HCT116 (cell line): Measurements from ENCODE around the gene LIMK2. TPM values are rescaled to one million over a fixed set of nuclear protein-coding genes. Genes with fewer than 3 reads are reported as not detected.

Source experiments
- ATAC-seq: fragments of 200-7000 bp; cut with Tn5 transposase; 2 replicates; pipeline ENCODE4 v1.9.1; 2020; ENCODE audit warnings: mild to moderate bottlenecking, moderate library complexity
- BruUV-seq: library from RNA; stranded (reverse); fragments of 400-500 nt; replicated peaks from 2 replicates; lab custom pipeline; 2021; lab: Mats Ljungman, UMichigan
- CTCF ChIA-PET: fragments of 300-600 bp; sonication (Branson Sonifier 250); formaldehyde crosslinking; loops from one replicate; lab custom pipeline; 2021; ENCODE audit warnings: antibody characterized with exemption; lab: Charles Lee
- POLR2A ChIA-PET: fragments of 300-600, 350-600 bp; sonication (Branson Sonifier 250); formaldehyde crosslinking; loops from one replicate; lab custom pipeline; 2021; ENCODE audit warnings: antibody characterized with exemption; lab: Charles Lee
- RAD21 ChIA-PET, 2 experiments: fragments of 300-600 bp; sonication (Branson Sonifier 250); formaldehyde crosslinking; loops; one replicate each; lab custom pipeline; 2023; ENCODE audit warnings: low total read pairs in 2 of 2; ENCODE audit not compliant: uncharacterized antibody in 2 of 2, unreplicated experiment in 2 of 2, low non-redundant PET in 1 of 2; lab: Charles Lee
- DNase-seq: peaks from one replicate; pipeline ENCODE4 v3.0.0-alpha.2; 2010; ENCODE audit warnings: low read depth, low spot score
- H2AFZ ChIP-seq: fragments of 200-600 bp; shearing (Covaris generic), sonication (generic); 2 replicates; pipeline ENCODE4 v1.6.1; 2017; ENCODE audit warnings: low read depth, mixed run types, mixed read lengths, antibody characterized with exemption, low read length; ENCODE audit not compliant: poor library complexity, severe bottlenecking
- H3K27ac ChIP-seq: 2 replicates; pipeline ENCODE4 v1.5.1; 2012; ENCODE audit warnings: low read depth, low read length
- H3K27me3 ChIP-seq: fragments of 200-600 bp; sonication (generic); 2 replicates; pipeline ENCODE4 v1.6.1; 2016; ENCODE audit warnings: mixed run types, low read length, mixed read lengths; ENCODE audit not compliant: insufficient read depth
- H3K36me3 ChIP-seq, 2 experiments: fragments of 200-500 bp in 1 of 2; fragments of 200-600 bp in 1 of 2; sonication (Bioruptor generic) in 1 of 2; sonication (generic) in 1 of 2; 2 replicates each; pipeline versions ENCODE4 v1.5.1 to v1.6.1; 2014 to 2016; ENCODE audit warnings: low read length in 2 of 2, inconsistent platforms in 1 of 2, mixed read lengths in 1 of 2, mixed run types in 1 of 2; ENCODE audit not compliant: insufficient read depth in 2 of 2, control insufficient read depth in 1 of 2
- H3K4me1 ChIP-seq, 2 experiments: fragments of 200-600 bp in 1 of 2; sonication (generic) in 1 of 2; 2 replicates each; pipeline versions ENCODE4 v1.5.1 to v1.6.1; 2012 to 2017; ENCODE audit warnings: low read length in 2 of 2, inconsistent platforms in 1 of 2, mild to moderate bottlenecking in 1 of 2, mixed read lengths in 1 of 2, mixed run types in 1 of 2, moderate library complexity in 1 of 2; ENCODE audit not compliant: insufficient read depth in 2 of 2, control insufficient read depth in 1 of 2
- H3K4me2 ChIP-seq: fragments of 200-600 bp; sonication (generic); 2 replicates; pipeline ENCODE4 v1.6.1; 2017; ENCODE audit warnings: mixed run types, low read length, mixed read lengths
- H3K4me3 ChIP-seq, 2 experiments: fragments of 200-600 bp in 1 of 2; sonication (generic) in 1 of 2; replicated peaks in 1 of 2; 2 replicates each; pipeline ENCODE4 v1.5.1; 2011 to 2016; ENCODE audit warnings: low read length in 2 of 2, control low read depth in 1 of 2, low read depth in 1 of 2, mild to moderate bottlenecking in 1 of 2, mixed read lengths in 1 of 2, mixed run types in 1 of 2
- H3K79me2 ChIP-seq: fragments of 200-600 bp; sonication (generic); 2 replicates; pipeline ENCODE4 v1.6.1; 2017; ENCODE audit warnings: mild to moderate bottlenecking, mixed run types, low read length, moderate library complexity, mixed read lengths; ENCODE audit not compliant: insufficient read depth
- H3K9ac ChIP-seq: fragments of 200-600 bp; sonication (generic); 2 replicates; pipeline ENCODE4 v1.6.1; 2016; ENCODE audit warnings: low read length, mixed read lengths
- H3K9me2 ChIP-seq: fragments of 200-600 bp; sonication (generic), shearing (Covaris generic); 2 replicates; pipeline ENCODE4 v1.6.1; 2017; ENCODE audit warnings: mixed run types, mild to moderate bottlenecking, moderate library complexity; ENCODE audit not compliant: insufficient read depth
- H3K9me3 ChIP-seq, 2 experiments: fragments of 200-500 bp in 1 of 2; fragments of 200-600 bp in 1 of 2; sonication (Bioruptor generic) in 1 of 2; sonication (generic) in 1 of 2; 2 replicates each; pipeline ENCODE4 v1.6.1; 2014 to 2017; ENCODE audit warnings: low read length in 2 of 2, mixed read lengths in 2 of 2, inconsistent platforms in 1 of 2, low read depth in 1 of 2, mild to moderate bottlenecking in 1 of 2, mixed run types in 1 of 2, moderate library complexity in 1 of 2; ENCODE audit not compliant: control insufficient read depth in 1 of 2, insufficient read depth in 1 of 2
- H4K20me1 ChIP-seq: fragments of 200-600 bp; sonication (generic), shearing (Covaris generic); 2 replicates; pipeline ENCODE4 v1.6.1; 2017; ENCODE audit warnings: mixed run types, mild to moderate bottlenecking, moderate library complexity; ENCODE audit not compliant: insufficient read depth
- CEBPB ChIP-seq: IDR thresholded peaks from 2 replicates; pipeline ENCODE4 v1.6.1; 2012; ENCODE audit warnings: low read depth
- EGR1 ChIP-seq: IDR thresholded peaks from 2 replicates; pipeline ENCODE4 v1.6.1; 2012; ENCODE audit warnings: low read depth
- EZH2 ChIP-seq: fragments of 200-600 bp; sonication (generic); IDR thresholded peaks from 2 replicates; pipeline ENCODE4 v1.6.1; 2017; ENCODE audit warnings: antibody characterized with exemption, mixed run types
- EZH2phosphoT487 ChIP-seq: fragments of 200-600 bp; IDR thresholded peaks from 2 replicates; pipeline ENCODE4 v1.6.1; 2018; ENCODE audit warnings: antibody characterized with exemption, borderline replicate concordance
- FOSL1 ChIP-seq: IDR thresholded peaks from 2 replicates; pipeline ENCODE4 v1.6.1; 2012; ENCODE audit warnings: low read depth
- POLR2A ChIP-seq: IDR thresholded peaks from 2 replicates; pipeline ENCODE4 v1.7.0; 2011; ENCODE audit warnings: borderline replicate concordance; ENCODE audit not compliant: insufficient read depth, insufficient read length; ENCODE audit errors: extremely low read depth
- POLR2AphosphoS5 ChIP-seq: IDR thresholded peaks from 2 replicates; pipeline ENCODE4 v1.6.1; 2011; ENCODE audit warnings: mild to moderate bottlenecking, low read depth, low read length, moderate library complexity
- SIN3A ChIP-seq: IDR thresholded peaks from 2 replicates; pipeline ENCODE4 v1.6.1; 2012; ENCODE audit warnings: low read depth
- SP1 ChIP-seq: IDR thresholded peaks from 2 replicates; pipeline ENCODE4 v1.6.1; 2012; ENCODE audit warnings: low read depth
- intact Hi-C: fragments of 100-400 bp; cut with micrococcal nuclease; formaldehyde crosslinking; loops from 2 replicates; pipeline ENCODE4 v1.10.0; 2022
- total RNA-seq: library from RNA; stranded (reverse); gene quantifications from one replicate; pipeline ENCODE4 v1.2.1, GENCODE V29; 2021; ENCODE audit not compliant: unreplicated experiment
- TF ChIP-seq, protein P1 (sequence below): IDR thresholded peaks from 2 replicates; pipeline ENCODE4 v1.6.1; 2012
- TF ChIP-seq, protein P2 (sequence below): IDR thresholded peaks from 2 replicates; pipeline ENCODE4 v1.6.1; 2012
- TF ChIP-seq, protein P3 (sequence below): IDR thresholded peaks from 2 replicates; pipeline ENCODE4 v1.6.1; 2012; ENCODE audit warnings: low read depth

LIMK2 gene
- total RNA-seq, 1 experiment from 2014 or later, result 21.9 TPM

DNA sequence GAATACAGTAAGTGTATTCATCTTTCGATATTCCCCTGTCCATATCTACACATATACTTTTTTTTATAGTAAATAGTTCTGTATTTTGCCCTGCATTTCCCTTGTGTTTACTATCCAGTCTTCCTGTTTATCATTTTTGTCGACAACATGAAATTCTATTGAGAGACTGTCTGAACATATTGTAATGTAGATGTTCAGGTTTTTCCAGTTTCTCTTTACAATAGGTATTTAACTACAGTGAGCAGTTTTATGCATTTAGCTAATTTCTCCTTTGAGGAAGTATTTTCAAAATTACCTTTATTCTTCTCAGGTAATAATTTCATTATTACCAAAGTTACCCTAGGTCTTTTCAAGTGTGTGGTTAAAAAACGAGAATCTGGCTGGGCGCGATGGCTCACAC is 63.5 kb downstream of the LIMK2 start:
- no peak for DNase-seq
- no peak for ATAC-seq
- Histone ChIP-seq H4K20me1 (no peaks in the 10 kb centered on the region), H2AFZ (no peak overlapping the region), H3K9me2 (no peaks in the 10 kb centered on the region), H3K4me3 (no peak overlapping the region), H3K27ac (no peak overlapping the region), H3K79me2 (no peaks in the 10 kb centered on the region), H3K4me1 (peaks cover 5 to 11% of the 10 kb centered on the region in 2 experiments; a peak in 3 of 4 replicates), H3K36me3 (peaks cover 9 to 11% of the 10 kb centered on the region in 2 experiments; a peak in 3 of 4 replicates), H3K27me3 (no peaks in the 10 kb centered on the region), H3K9ac (no peak overlapping the region), H3K4me2 (no peak overlapping the region)
- intact Hi-C loops, result no loop called here
- CTCF ChIA-PET, result no interaction called here
- RAD21 ChIA-PET, result no interaction called here
- no TSS peak for BruUV-seq
- POLR2A ChIA-PET, result no interaction called here
- TF ChIP-seq SP1, result no peak
- TF ChIP-seq, protein P1, sequence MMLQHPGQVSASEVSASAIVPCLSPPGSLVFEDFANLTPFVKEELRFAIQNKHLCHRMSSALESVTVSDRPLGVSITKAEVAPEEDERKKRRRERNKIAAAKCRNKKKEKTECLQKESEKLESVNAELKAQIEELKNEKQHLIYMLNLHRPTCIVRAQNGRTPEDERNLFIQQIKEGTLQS, result no peak
- TF ChIP-seq POLR2AphosphoS5, result no peak
- no peak for TF ChIP-seq POLR2A
- TF ChIP-seq EGR1, result no peak
- TF ChIP-seq, protein P2, sequence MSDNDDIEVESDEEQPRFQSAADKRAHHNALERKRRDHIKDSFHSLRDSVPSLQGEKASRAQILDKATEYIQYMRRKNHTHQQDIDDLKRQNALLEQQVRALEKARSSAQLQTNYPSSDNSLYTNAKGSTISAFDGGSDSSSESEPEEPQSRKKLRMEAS, result no peak
- no peak for TF ChIP-seq FOSL1
- no peak for TF ChIP-seq EZH2phosphoT487
- TF ChIP-seq, protein P3, sequence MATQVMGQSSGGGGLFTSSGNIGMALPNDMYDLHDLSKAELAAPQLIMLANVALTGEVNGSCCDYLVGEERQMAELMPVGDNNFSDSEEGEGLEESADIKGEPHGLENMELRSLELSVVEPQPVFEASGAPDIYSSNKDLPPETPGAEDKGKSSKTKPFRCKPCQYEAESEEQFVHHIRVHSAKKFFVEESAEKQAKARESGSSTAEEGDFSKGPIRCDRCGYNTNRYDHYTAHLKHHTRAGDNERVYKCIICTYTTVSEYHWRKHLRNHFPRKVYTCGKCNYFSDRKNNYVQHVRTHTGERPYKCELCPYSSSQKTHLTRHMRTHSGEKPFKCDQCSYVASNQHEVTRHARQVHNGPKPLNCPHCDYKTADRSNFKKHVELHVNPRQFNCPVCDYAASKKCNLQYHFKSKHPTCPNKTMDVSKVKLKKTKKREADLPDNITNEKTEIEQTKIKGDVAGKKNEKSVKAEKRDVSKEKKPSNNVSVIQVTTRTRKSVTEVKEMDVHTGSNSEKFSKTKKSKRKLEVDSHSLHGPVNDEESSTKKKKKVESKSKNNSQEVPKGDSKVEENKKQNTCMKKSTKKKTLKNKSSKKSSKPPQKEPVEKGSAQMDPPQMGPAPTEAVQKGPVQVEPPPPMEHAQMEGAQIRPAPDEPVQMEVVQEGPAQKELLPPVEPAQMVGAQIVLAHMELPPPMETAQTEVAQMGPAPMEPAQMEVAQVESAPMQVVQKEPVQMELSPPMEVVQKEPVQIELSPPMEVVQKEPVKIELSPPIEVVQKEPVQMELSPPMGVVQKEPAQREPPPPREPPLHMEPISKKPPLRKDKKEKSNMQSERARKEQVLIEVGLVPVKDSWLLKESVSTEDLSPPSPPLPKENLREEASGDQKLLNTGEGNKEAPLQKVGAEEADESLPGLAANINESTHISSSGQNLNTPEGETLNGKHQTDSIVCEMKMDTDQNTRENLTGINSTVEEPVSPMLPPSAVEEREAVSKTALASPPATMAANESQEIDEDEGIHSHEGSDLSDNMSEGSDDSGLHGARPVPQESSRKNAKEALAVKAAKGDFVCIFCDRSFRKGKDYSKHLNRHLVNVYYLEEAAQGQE, result no peak
- no peak for TF ChIP-seq CEBPB
- no peak for TF ChIP-seq SIN3A
- no peak for TF ChIP-seq EZH2
- TF ChIP-seq, all 23 proteins: peak for 0
- H3K9me3 ChIP-seq, result no peaks in the 10 kb centered on the region
